ENCODE measurements around the gene BNC2.

GRCh38 chr9:16627967-16628366 lies 242.5 kb downstream of the BNC2 start:
- no peak for TF ChIP-seq CTCF (IDR thresholded peaks at IDR 0.05; ENCODE audit: poor library complexity)
- TF ChIP-seq EZH2phosphoT487 (IDR thresholded peaks at IDR 0.05; ENCODE audit: low read depth, severe bottlenecking, unreplicated experiment) = no peak
- no peak for TF ChIP-seq EZH2 (IDR thresholded peaks at IDR 0.05; ENCODE audit: borderline replicate concordance)
